ENCODE results near the gene PIEZO1. TPM values are rescaled to one million over a fixed set of nuclear protein-coding genes. Genes with fewer than 3 reads are reported as not detected.

PIEZO1 gene
- total RNA-seq, 1 experiment from 2014 or later = 71.1 TPM

DNA sequence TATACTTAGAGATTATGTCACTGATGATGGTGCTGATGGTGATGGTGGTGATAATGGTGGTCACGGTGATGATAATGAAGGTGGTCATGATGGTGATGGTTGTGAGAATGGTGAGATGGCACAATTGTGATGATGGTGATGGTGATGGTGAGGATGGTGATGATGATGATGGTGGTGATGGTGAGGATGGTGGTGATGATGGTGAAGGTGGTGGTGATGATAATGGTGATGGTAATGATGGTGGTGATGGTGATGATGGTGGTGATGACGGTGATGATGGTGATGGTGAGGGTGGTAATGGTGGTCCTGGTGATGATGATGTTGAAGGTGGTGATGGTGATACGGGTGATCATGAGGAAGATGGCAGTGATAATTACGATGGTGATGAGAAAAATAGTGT lies 13.1 kb upstream of the PIEZO1 start:
- no peaks in the 10 kb centered on the region for H3K79me1 ChIP-seq (ENCODE audit: insufficient read depth, low read depth, low read length, poor library complexity, severe bottlenecking)
- Mint-ChIP-seq H3K9me3 (no peaks in the 10 kb centered on the region), H3K27me3 (ENCODE audit: low read depth) (peaks cover 4% of the 10 kb centered on the region), H3K4me3 (no peak overlapping the region), H3K4me1 (peaks cover 0 to 10% of the 10 kb centered on the region in 2 experiments; a peak in 2 of 4 replicates), H3K36me3 (ENCODE audit: insufficient read depth in 1 of 3, low read depth in 3 of 3) (peaks cover 0 to 5% (median 4%) of the 10 kb centered on the region in 3 experiments; a peak in 3 of 7 replicates), H3K27ac (no peak overlapping the region)
- no peak overlapping the region for H2BK5ac ChIP-seq (ENCODE audit: insufficient read length, low read length)
- H3K23ac ChIP-seq (ENCODE audit: insufficient read length, low read depth, low read length) = no peak overlapping the region
- no peaks in the 10 kb centered on the region for H3K27me3 ChIP-seq (ENCODE audit: insufficient read depth, low read length)
- H4K8ac ChIP-seq (replicated peaks; ENCODE audit: insufficient read length, low read depth, low read length) = peak overlapping the region; percentile 95
- H2BK120ac ChIP-seq (ENCODE audit: low read depth, low read length, poor library complexity, severe bottlenecking) = no peak overlapping the region
- no peak overlapping the region for H2BK12ac ChIP-seq (ENCODE audit: insufficient read length, low read depth, low read length)
- no peak overlapping the region for H3K4me2 ChIP-seq (ENCODE audit: insufficient read depth, insufficient read length, low read length)
- H3K9ac ChIP-seq (ENCODE audit: extremely low read depth, insufficient read length, low read length) = no peak overlapping the region
- no peak overlapping the region for H3K14ac ChIP-seq (ENCODE audit: insufficient read depth, low read length)
- no peak overlapping the region for H3K18ac ChIP-seq (ENCODE audit: insufficient read length, low read depth, low read length)
- H2AFZ ChIP-seq (ENCODE audit: low read length) = no peak overlapping the region
- peak overlapping the region; percentile 93 for H4K5ac ChIP-seq (ENCODE audit: insufficient read length, low read depth, low read length)
- H3K27ac ChIP-seq (ENCODE audit: insufficient read length, low read depth, low read length) = no peak overlapping the region
- H4K20me1 ChIP-seq (ENCODE audit: control insufficient read depth, insufficient read depth, insufficient read length) = no peaks in the 10 kb centered on the region
- TF ChIP-seq, protein P1, sequence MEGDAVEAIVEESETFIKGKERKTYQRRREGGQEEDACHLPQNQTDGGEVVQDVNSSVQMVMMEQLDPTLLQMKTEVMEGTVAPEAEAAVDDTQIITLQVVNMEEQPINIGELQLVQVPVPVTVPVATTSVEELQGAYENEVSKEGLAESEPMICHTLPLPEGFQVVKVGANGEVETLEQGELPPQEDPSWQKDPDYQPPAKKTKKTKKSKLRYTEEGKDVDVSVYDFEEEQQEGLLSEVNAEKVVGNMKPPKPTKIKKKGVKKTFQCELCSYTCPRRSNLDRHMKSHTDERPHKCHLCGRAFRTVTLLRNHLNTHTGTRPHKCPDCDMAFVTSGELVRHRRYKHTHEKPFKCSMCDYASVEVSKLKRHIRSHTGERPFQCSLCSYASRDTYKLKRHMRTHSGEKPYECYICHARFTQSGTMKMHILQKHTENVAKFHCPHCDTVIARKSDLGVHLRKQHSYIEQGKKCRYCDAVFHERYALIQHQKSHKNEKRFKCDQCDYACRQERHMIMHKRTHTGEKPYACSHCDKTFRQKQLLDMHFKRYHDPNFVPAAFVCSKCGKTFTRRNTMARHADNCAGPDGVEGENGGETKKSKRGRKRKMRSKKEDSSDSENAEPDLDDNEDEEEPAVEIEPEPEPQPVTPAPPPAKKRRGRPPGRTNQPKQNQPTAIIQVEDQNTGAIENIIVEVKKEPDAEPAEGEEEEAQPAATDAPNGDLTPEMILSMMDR (conservative IDR thresholded peaks at IDR 0.05) = no peak
- no peak for DNase-seq
- no peaks in the 10 kb centered on the region for H3K79me2 ChIP-seq (ENCODE audit: insufficient read depth, low read length)
- H2BK15ac ChIP-seq (ENCODE audit: low read depth, low read length) = no peak overlapping the region
- H3T11ph ChIP-seq (ENCODE audit: low read length) = no peak overlapping the region
- no peak overlapping the region for H3K4ac ChIP-seq (ENCODE audit: low read depth, low read length)
- WGBS (ENCODE audit: extremely low coverage, insufficient read length, low lambda C conversion rate) = 100% methylated on average over 2 of the region's 4 CpGs
- H4K91ac ChIP-seq (ENCODE audit: insufficient read length, low read depth, low read length) = no peak overlapping the region
- H2BK20ac ChIP-seq (ENCODE audit: low read depth, low read length, poor library complexity, severe bottlenecking) = no peak overlapping the region
- no peaks in the 10 kb centered on the region for H3K4me1 ChIP-seq (ENCODE audit: insufficient read depth, low read length)
- no peaks in the 10 kb centered on the region for H3K9me3 ChIP-seq (ENCODE audit: control insufficient read depth, low read depth, low read length)
- H3K23me2 ChIP-seq (ENCODE audit: insufficient read length, low read depth, low read length, poor library complexity, severe bottlenecking) = peaks cover 2% of the 10 kb centered on the region
- peak overlapping the region; percentile 74 for H3K56ac ChIP-seq (ENCODE audit: insufficient read length, low read depth, low read length)
- H2AK5ac ChIP-seq (ENCODE audit: insufficient read length, low read length) = no peak overlapping the region
